ENCODE measurements around the gene LRRC10B.

DNA sequence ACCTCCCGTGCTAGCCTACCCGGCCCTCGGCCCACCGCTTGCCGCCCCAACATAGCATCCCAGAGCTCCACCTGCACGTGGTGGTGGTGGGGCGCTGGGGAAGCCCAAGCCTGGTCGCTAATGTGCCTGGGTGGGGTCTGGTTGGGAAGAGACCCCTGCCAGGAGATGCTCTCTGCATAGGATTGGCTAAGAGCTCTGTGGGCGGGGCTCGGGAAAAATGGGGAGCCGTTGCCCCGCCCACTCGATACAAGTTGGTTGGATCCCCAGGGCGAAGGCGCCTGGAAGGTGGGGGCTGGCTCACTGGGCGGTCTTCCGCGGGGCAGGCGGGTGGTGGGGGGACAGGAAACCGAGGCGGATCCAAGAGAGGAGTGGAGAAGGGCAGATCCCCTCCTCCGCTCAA lies 7.6 kb downstream of the LRRC10B start:
- TF ChIP-seq CTCF (IDR thresholded peaks at IDR 0.05 in 4 of 5, conservative IDR thresholded peaks at IDR 0.05 in 1 of 5) = no peak
- no peak for TF ChIP-seq POLR2A (IDR thresholded peaks at IDR 0.05)

All from gastrocnemius medialis (tissue), 4 donors.